Stimulated activated CD8-positive, alpha-beta memory T cell treated with anti-CD3 and anti-CD28 coated beads, Interleukin-15, amount 100 ng/mL, for 1 hour (primary cell): ENCODE measurements around the gene PDE7B.

Source experiments
- DNase-seq: peaks from one replicate; pipeline ENCODE4 v3.0.0-alpha.2; 2020; ENCODE audit warnings: low read depth

Gene PDE7B

GRCh38 chr6:135937106-135937505 lies 85.6 kb downstream of the PDE7B start:
- no peak for DNase-seq

- no peak for DNase-seq
Observed at GRCh38 chr6:135938576-135939207, 87.2 kb downstream of the PDE7B start.

GRCh38 chr6:135939208-135939591 lies 87.7 kb downstream of the PDE7B start:
- DNase-seq, result no peak

- no peak for DNase-seq
Observed at GRCh38 chr6:135940616-135941167, 89.2 kb downstream of the PDE7B start.

- no peak for DNase-seq
Observed at GRCh38 chr6:135941275-135942025, 89.9 kb downstream of the PDE7B start.

- no peak for DNase-seq
Observed at GRCh38 chr6:135944120-135944519, 92.6 kb downstream of the PDE7B start.

GRCh38 chr6:135946674-135947073 lies 95.2 kb downstream of the PDE7B start:
- no peak for DNase-seq

- no peak for DNase-seq
Observed at GRCh38 chr6:135950669-135951068, 99.2 kb downstream of the PDE7B start.

- no peak for DNase-seq
Observed at GRCh38 chr6:135951169-135951568, 99.7 kb downstream of the PDE7B start.

GRCh38 chr6:135953818-135954217 lies 102.3 kb downstream of the PDE7B start:
- no peak for DNase-seq

- DNase-seq, result no peak
Observed at GRCh38 chr6:135955099-135955498, 103.6 kb downstream of the PDE7B start.

GRCh38 chr6:135962731-135963130 lies 111.2 kb downstream of the PDE7B start:
- DNase-seq, result no peak

- no peak for DNase-seq
Observed at GRCh38 chr6:135970750-135971149, 119.2 kb downstream of the PDE7B start.

- DNase-seq, result no peak
Observed at GRCh38 chr6:135971351-135971750, 119.8 kb downstream of the PDE7B start.

- no peak for DNase-seq
Observed at GRCh38 chr6:135972150-135972549, 120.6 kb downstream of the PDE7B start.

GRCh38 chr6:135972586-135972985 lies 121.1 kb downstream of the PDE7B start:
- DNase-seq, result no peak

GRCh38 chr6:135974426-135974825 lies 122.9 kb downstream of the PDE7B start:
- no peak for DNase-seq

GRCh38 chr6:135976585-135976984 lies 125.1 kb downstream of the PDE7B start:
- DNase-seq, result no peak

GRCh38 chr6:135983093-135983492 lies 131.6 kb downstream of the PDE7B start:
- no peak for DNase-seq

- no peak for DNase-seq
Observed at GRCh38 chr6:135983718-135984343, 132.3 kb downstream of the PDE7B start.

GRCh38 chr6:135985471-135985870 lies 134.0 kb downstream of the PDE7B start:
- no peak for DNase-seq

- no peak for DNase-seq
Observed at GRCh38 chr6:135987226-135987625, 135.7 kb downstream of the PDE7B start.

GRCh38 chr6:135990439-135990838 lies 138.9 kb downstream of the PDE7B start:
- no peak for DNase-seq
